OCI-LY3 (cell line): ENCODE data around the gene FNDC11.

Source experiments
- H2AFZ ChIP-seq: fragments of 200-600, 300-600 bp; shearing (Covaris generic); 2 replicates; pipeline ENCODE4 v1.6.0; 2014; ENCODE audit warnings: antibody characterized with exemption, low read depth, low read length
- H3K27ac ChIP-seq: fragments of 200-600, 300-600 bp; sonication (generic); 2 replicates; pipeline ENCODE4 v1.5.1; 2014; ENCODE audit warnings: mild to moderate bottlenecking, low read length, moderate library complexity, mixed read lengths
- H3K27me3 ChIP-seq: fragments of 200-600, 300-600 bp; sonication (generic); 2 replicates; pipeline ENCODE4 v1.6.1; 2014; ENCODE audit warnings: low read depth, low read length, mixed read lengths
- H3K36me3 ChIP-seq: fragments of 200-600, 300-600 bp; sonication (generic); replicated peaks from 2 replicates; pipeline ENCODE3; 2014; ENCODE audit warnings: low read depth, low read length, mixed read lengths
- H3K4me1 ChIP-seq: fragments of 300-600, 200-600 bp; sonication (generic); 2 replicates; pipeline ENCODE4 v1.6.1; 2014; ENCODE audit warnings: low read length, mixed read lengths
- H3K4me2 ChIP-seq: fragments of 200-600, 300-600 bp; sonication (generic); 2 replicates; pipeline ENCODE4 v1.6.1; 2014; ENCODE audit warnings: low read length, mixed read lengths
- H3K4me3 ChIP-seq: fragments of 300-600, 200-600 bp; sonication (generic); 2 replicates; pipeline ENCODE4 v1.5.1; 2014; ENCODE audit warnings: antibody characterized with exemption, mild to moderate bottlenecking, low read length, moderate library complexity
- H3K79me2 ChIP-seq: fragments of 300-600, 200-600 bp; shearing (Covaris generic); 2 replicates; pipeline ENCODE4 v1.6.1; 2014; ENCODE audit warnings: mild to moderate bottlenecking, low read length, mixed read lengths
- H3K9ac ChIP-seq: fragments of 300-600, 200-600 bp; shearing (Covaris generic); 2 replicates; pipeline ENCODE4 v1.6.0; 2014; ENCODE audit warnings: mild to moderate bottlenecking, low read length, moderate library complexity
- H3K9me3 ChIP-seq: fragments of 200-600, 300-600 bp; shearing (Covaris generic); 2 replicates; pipeline ENCODE4 v1.6.1; 2014; ENCODE audit warnings: low read length, mixed read lengths; ENCODE audit not compliant: insufficient read depth
- H4K20me1 ChIP-seq: fragments of 200-600, 300-600 bp; sonication (generic); 2 replicates; pipeline ENCODE4 v1.6.1; 2016; ENCODE audit warnings: low read length, mixed read lengths; ENCODE audit not compliant: insufficient read depth
- EZH2phosphoT487 ChIP-seq: fragments of 200-600 bp; shearing (Covaris generic); IDR thresholded peaks from 2 replicates; pipeline ENCODE4 v1.6.1; 2018; ENCODE audit warnings: antibody characterized with exemption, mixed run types, low read depth
- TF ChIP-seq, protein P1 (sequence below): fragments of 200-600, 300-600 bp; sonication (generic); IDR thresholded peaks from 2 replicates; pipeline ENCODE4 v1.5.1; 2014; ENCODE audit warnings: antibody characterized with exemption, low read length, low read depth

The FNDC11 gene

DNA sequence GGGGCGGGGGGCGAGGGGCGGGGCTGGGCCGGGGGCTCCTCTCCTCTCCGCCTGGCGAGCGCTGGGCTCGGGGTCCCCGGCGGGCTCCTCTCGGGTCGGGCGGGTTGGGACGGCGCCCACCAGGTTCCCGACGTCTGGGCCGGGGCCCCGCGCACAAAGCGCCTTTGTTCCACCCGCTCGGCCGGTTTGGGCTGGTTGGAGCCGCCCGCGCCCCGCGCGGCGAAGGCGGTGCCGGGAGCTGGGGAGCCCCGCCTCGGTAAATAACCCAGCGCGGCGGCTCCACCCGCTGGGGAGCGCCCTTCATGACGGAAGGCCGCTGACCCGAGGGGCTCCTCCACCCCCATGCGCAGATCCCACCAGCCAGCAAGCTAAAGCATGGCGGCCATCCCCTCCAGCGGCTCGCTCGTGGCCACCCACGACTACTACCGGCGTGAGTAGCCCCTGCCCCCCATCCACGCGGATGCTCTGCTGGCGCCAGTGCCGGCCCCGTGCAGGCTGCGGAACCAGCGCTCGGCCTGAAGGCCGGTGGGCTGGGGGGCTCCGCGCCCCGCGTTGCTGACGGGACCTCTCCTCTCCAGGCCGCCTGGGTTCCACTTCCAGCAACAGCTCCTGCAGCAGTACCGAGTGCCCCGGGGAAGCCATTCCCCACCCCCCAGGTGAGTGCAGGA is 32.9 kb upstream of the FNDC11 start:
- Histone ChIP-seq H3K4me1 (no peaks in the 10 kb centered on the region), H3K79me2 (no peaks in the 10 kb centered on the region), H3K27ac (no peak overlapping the region), H4K20me1 (no peaks in the 10 kb centered on the region), H3K9me3 (peaks cover 4% of the 10 kb centered on the region; the same call in 1 of the 2 replicates), H3K9ac (no peak overlapping the region), H3K36me3 (no peaks in the 10 kb centered on the region), H3K4me2 (no peak overlapping the region), H3K4me3 (no peak overlapping the region), H2AFZ (no peak overlapping the region), H3K27me3 (no peaks in the 10 kb centered on the region)
- TF ChIP-seq EZH2phosphoT487, result no peak
- TF ChIP-seq, protein P1, sequence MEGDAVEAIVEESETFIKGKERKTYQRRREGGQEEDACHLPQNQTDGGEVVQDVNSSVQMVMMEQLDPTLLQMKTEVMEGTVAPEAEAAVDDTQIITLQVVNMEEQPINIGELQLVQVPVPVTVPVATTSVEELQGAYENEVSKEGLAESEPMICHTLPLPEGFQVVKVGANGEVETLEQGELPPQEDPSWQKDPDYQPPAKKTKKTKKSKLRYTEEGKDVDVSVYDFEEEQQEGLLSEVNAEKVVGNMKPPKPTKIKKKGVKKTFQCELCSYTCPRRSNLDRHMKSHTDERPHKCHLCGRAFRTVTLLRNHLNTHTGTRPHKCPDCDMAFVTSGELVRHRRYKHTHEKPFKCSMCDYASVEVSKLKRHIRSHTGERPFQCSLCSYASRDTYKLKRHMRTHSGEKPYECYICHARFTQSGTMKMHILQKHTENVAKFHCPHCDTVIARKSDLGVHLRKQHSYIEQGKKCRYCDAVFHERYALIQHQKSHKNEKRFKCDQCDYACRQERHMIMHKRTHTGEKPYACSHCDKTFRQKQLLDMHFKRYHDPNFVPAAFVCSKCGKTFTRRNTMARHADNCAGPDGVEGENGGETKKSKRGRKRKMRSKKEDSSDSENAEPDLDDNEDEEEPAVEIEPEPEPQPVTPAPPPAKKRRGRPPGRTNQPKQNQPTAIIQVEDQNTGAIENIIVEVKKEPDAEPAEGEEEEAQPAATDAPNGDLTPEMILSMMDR, result no peak

DNA sequence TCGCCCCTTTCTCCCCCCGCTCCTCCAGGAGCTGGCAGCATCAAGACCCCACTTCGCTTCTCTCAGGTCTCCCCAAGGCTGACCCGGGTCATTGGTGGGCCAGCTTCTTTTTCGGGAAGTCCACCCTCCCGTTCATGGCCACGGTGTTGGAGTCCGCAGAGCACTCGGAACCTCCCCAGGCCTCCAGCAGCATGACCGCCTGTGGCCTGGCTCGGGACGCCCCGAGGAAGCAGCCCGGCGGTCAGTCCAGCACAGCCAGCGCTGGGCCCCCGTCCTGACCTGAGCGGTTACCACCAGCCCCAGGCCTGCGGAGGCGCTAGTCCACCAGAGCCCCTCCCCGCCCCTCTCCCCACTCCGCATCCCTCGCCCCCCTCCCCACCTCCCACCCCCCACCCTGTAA is 32.4 kb upstream of the FNDC11 start:
- Histone ChIP-seq H3K27ac (no peak overlapping the region), H4K20me1 (no peaks in the 10 kb centered on the region), H3K4me2 (no peak overlapping the region), H3K4me1 (no peaks in the 10 kb centered on the region), H3K9me3 (peaks cover 4% of the 10 kb centered on the region; the same call in 1 of the 2 replicates), H3K4me3 (no peak overlapping the region), H3K27me3 (no peaks in the 10 kb centered on the region), H3K9ac (no peak overlapping the region), H3K79me2 (no peaks in the 10 kb centered on the region), H2AFZ (no peak overlapping the region), H3K36me3 (no peaks in the 10 kb centered on the region)
- TF ChIP-seq, protein P1, result no peak
- TF ChIP-seq EZH2phosphoT487, result no peak

DNA sequence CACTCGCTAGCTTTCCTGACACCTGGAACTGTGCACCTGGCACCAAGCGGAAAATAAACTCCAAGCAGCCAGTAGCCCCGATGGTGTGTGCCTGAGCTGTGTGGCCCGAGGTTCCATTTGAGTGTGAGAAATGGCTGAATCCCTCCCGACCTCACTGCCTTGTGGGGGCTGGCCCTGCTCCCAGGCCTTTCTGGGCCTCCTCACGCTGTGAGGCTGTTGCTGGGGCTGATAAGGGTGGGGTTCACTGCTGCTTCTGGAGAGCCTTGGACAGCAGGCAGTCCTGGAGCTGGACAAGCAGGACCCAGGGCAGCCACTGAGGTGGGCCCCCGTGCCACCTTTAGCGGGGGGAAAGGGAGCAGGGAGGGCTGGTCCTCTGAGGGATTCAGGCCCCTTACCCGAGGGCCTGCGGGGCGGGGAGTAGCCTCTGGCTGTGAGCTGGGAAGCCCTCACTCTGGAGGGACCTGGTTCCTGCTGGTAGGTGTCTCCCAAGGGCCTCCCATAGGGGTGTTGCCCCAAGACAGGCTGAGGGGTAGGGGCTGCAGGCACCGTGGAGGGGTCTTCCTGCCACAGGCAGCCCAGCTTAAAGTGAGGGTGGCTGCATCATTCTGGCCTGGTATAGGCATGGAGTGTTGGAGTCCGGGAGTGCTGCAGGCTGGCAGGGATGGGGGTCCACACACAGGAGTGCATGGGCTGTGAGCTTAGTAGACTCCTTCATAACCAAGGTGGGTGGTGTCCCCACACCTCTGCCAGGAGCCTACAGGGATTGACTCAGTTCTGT is 31.7 kb upstream of the FNDC11 start:
- Histone ChIP-seq H3K9me3 (peaks cover 4% of the 10 kb centered on the region; the same call in 1 of the 2 replicates), H3K9ac (no peak overlapping the region), H3K36me3 (no peaks in the 10 kb centered on the region), H2AFZ (no peak overlapping the region), H3K27ac (no peak overlapping the region), H3K79me2 (no peaks in the 10 kb centered on the region), H4K20me1 (no peaks in the 10 kb centered on the region), H3K4me3 (no peak overlapping the region), H3K27me3 (peaks cover 4% of the 10 kb centered on the region), H3K4me1 (no peaks in the 10 kb centered on the region), H3K4me2 (no peak overlapping the region)
- no peak for TF ChIP-seq EZH2phosphoT487
- TF ChIP-seq, protein P1, result no peak

DNA sequence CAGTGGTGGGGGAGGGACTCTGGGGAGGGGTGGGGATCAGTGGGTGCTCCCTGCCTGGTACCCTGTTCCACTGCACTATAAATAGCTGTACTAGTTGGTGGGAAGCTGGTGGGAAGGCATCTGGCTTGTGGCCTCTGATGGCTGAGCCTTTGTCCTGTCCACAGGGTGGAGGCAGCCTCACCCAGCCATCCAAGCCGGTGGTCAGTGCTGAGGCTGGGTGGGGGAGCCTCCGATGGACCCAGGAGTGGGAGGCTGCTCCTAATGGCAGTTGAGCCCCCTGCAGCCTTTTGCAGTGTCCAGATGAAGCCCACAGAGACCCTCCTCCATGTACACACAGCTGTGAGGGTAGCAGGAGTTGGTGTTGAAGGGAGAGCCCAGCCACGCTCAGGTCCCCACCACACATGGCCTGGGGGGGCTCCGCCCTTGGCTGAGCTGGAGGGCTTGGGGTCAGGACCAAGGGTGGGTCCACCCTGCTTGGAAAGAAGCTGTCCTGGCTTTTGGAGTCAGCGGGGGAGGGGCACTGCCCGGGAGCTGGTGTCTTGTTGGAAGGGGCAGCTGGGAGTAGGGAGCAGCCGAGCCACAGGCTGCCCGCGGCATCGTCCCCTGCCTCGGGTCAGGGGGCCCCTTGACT is 30.9 kb upstream of the FNDC11 start:
- H3K4me3 ChIP-seq, result no peak overlapping the region
- no peak for TF ChIP-seq EZH2phosphoT487
- TF ChIP-seq, protein P1, result no peak
- peaks cover 12% of the 10 kb centered on the region for H3K27me3 ChIP-seq
- peaks cover 4% of the 10 kb centered on the region; the same call in 1 of the 2 replicates for H3K9me3 ChIP-seq
- H3K79me2 ChIP-seq, result no peaks in the 10 kb centered on the region
- no peaks in the 10 kb centered on the region for H3K4me1 ChIP-seq
- H3K36me3 ChIP-seq, result no peaks in the 10 kb centered on the region
- no peak overlapping the region for H3K4me2 ChIP-seq
- H3K27ac ChIP-seq, result no peak overlapping the region
- no peaks in the 10 kb centered on the region for H4K20me1 ChIP-seq
- H3K9ac ChIP-seq, result no peak overlapping the region
- H2AFZ ChIP-seq, result no peak overlapping the region
